NOMO-1 treated with DMSO at 0.1 percent for 48 hours (cell line): Measurements from ENCODE around the gene LCE3B.
A peak's percentile ranks its signal among the peaks of the same experiment; 100 is the strongest.
"Not testable (repeated sequence)": the region's sequence is repeated elsewhere in the genome, so short reads cannot be mapped to it uniquely, and the experiment has no call there.

Experiments used
- DNase-seq: peaks from one replicate; lab custom pipeline; 2025; ENCODE audit not compliant: unreplicated experiment; lab: John Stamatoyannopoulos, UW

The LCE3B gene, protein sequence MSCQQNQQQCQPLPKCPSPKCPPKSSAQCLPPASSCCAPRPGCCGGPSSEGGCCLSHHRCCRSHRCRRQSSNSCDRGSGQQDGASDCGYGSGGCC

GRCh38 chr1:152613511-152613910, at the start of gene LCE3B:
LCE3B (plus strand) TSS chr1:152613811; CDS start chr1:152613811, 0 bp downstream.
- no peak for DNase-seq

DNA sequence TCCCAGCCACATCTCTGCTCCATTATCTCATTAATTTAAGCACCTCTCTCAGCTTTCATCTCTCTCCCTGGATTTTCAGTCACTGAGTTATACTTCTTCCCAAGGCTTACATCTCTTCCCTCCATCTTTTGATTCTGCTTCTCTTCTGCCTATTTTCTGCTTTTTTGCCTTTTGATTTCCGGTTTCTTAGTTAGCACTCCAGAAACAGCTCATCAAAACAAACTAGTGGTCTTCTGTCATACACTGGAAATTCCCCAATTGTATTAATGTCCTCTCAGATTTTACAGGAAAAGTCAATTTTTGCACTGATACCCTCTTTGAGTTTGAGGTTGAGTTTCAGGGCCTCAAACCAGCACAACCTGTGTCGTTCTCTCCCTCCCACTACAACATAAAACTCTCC, 48.5 kb upstream of the LCE3B start:
- no peak for DNase-seq

DNA sequence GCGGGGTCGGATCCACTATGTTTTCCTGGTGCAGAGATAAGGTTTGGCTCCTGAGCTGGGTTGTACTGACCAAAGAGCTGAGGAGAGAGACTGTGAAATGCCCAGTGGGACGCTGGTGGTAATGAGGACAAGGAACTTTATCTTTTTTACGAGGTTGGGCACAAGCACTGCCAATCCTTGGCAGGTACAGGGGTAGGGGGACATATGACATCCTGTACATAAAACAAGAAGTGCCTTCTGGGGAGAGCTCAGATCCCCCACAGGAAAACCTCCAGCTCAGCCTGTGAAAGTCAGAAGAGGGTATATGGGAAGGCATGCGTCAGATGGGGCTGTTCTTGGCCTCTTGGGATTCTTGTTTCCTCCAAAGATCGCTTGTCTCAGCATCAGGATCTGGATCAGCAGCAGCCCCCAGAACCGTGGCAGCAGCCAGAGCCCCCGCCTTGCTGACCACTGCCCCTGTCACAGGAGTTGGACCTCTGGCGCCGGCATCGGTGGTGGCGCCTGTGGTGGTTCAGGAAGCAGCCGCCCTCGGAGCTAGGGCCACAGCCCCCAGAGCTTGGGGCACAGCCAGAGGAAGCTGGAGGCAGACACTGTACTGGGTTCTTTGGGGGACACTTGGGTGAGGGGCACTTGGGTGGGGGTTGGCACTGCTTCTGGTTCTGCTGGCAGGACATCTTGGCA, 47.9 kb upstream of the LCE3B start:
- DNase-seq, result no peak

- DNase-seq, result no peak
These were observed 46.9 kb upstream of the LCE3B start, which contains the start of gene LCE3E for GRCh38 chr1:152566681-152567080. LCE3E (minus strand) TSS chr1:152566780; CDS start chr1:152566208, 572 bp downstream.

- DNase-seq, result no peak
These were observed 36.4 kb upstream of the LCE3B start for GRCh38 chr1:152577168-152577567.

GRCh38 chr1:152579526-152579925, 34.1 kb upstream of the LCE3B start:
- DNase-seq, result not testable (repeated sequence)

GRCh38 chr1:152580433-152580832, 33.2 kb upstream of the LCE3B start, which contains the start of gene LCE3D:
LCE3D (minus strand) TSS chr1:152580516; CDS start chr1:152579936, 580 bp downstream.
- no peak for DNase-seq

DNA sequence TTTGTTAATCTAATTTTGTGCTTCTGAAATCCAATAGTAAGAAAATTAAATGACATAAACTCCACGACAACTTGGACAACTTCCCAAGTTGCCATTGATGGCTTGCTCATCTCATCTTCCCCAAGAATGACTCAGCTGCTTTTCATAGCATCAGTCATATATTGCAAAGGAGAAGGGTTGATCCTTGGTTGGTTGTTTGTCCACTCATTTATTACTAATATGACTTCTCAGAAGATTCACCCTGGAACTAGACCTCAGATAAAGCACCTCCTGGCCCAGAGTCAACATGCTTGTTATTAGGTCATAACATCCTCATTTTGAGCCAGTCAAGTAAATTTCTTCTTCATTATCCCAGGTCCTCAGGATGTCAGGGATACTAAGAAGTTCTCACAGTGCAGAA, 31.0 kb upstream of the LCE3B start:
- no peak for DNase-seq

- no peak for DNase-seq
These were observed 28.0 kb upstream of the LCE3B start for GRCh38 chr1:152585586-152585985.

DNA sequence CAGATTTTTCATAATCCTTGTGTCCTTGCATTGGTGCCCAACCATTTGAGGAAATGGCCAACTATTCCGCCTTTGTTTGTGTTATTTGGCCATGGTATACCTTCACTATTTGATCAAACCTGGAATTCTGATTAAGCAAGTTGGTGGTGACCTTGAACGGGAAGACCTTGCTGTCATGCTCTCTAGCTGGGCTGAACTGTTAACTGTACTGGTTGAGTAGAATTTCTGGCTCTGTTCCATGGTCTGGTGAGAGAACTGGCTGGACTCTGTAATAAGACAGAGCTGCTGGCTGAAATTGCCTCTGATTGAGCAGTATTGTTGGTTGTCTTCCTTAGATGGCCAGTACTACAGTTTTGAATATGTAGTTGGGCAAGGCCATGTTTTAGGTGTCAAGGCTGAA, 16.6 kb upstream of the LCE3B start:
- DNase-seq, result no peak

DNA sequence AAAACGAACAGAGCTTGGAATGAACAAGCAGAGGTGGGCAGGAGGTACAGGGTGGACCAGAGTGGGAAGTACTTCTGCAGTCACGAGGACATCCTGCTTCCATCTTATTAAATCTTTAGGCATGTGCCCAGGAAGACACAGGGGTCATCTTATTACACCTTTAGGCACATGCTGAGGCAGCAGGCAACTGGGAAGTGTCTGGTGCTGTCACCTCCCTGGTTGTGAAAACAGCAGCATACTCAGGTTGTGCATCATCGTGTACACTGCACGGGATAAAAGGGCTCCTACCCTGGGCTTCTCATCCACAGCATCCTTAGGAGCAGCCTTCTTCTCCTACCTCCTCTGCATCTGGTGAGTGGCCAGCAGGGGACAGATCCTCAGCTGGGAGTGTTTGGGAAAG, 13.7 kb upstream of the LCE3B start, which contains the start of gene LCE3C:
TSS of gene LCE3C (plus strand) at position 301 of the 400 bp plus-strand sequence. CDS start 498 bp downstream, outside the sequence.
- no peak for DNase-seq

- no peak for DNase-seq
These were observed 8.4 kb downstream of the LCE3B start for GRCh38 chr1:152621993-152622392.

DNA sequence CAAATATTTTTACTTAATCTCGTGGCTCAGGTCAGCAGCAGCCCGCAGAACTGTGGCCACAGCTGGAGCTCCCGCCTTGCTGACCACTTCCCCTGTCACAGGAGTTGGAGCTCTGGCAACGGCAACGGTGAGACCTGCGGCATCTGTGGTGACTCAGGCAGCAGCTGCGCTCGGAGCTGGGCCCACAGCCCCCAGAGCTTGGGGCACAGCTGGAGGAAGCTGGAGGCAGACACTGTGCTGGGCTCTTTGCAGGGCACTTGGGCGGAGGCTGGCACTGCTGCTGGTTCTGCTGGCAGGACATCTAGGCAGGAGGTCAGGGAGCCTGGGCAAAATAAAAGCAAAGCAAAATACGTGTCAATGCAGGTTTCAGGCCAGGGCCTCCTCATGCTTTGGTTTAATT, 9.2 kb downstream of the LCE3B start, which contains the start of gene LCE3A:
TSS of gene LCE3A (minus strand) at position 301 of the 400 bp plus-strand sequence. CDS start at position 301, 0 bp downstream.
- DNase-seq, result peak; percentile 39

GRCh38 chr1:152623203-152623844, 9.7 kb downstream of the LCE3B start:
- no peak for DNase-seq

- DNase-seq, result no peak
These were observed 13.1 kb downstream of the LCE3B start for GRCh38 chr1:152626744-152627143.

GRCh38 chr1:152630596-152630995, 17.0 kb downstream of the LCE3B start:
- DNase-seq, result no peak

- DNase-seq, result no peak
These were observed 26.7 kb downstream of the LCE3B start for GRCh38 chr1:152640351-152640750.

GRCh38 chr1:152643945-152644344, 30.3 kb downstream of the LCE3B start:
- no peak for DNase-seq

DNA sequence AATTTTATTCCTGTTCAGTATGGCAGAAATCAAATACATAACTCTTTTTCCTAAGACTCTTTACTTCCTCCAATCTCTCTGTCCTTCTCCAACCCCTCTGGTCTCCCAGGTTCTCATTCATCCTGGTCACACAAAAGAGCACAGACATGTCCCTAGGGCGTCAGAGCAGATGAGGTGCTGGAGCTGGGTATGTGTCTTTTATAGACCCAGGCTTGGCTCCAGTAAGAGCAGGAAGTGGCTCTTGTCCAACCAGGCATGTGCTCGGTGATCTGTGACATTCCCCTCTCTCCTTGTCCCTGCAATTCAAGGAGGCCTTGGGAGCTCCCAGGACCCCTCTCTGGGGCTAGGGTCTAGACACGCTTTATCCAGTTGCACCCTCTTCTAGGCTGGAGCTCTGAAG, 31.5 kb downstream of the LCE3B start:
- DNase-seq, result no peak

- no peak for DNase-seq
These were observed 33.0 kb downstream of the LCE3B start for GRCh38 chr1:152646656-152647055.

- DNase-seq, result peak; percentile 39
These were observed 40.5 kb downstream of the LCE3B start for GRCh38 chr1:152654110-152654509.

GRCh38 chr1:152656459-152656858, 42.8 kb downstream of the LCE3B start:
- no peak for DNase-seq
